Ramos (cell line): Measurements from ENCODE around the gene CYRIA.

ENCODE experiments used
- in situ Hi-C: fragments of 300-500 bp; cut with MboI; formaldehyde crosslinking; loops from one replicate; pipeline ENCODE4 v1.14.3; 2022; ENCODE audit warnings: low sequenced_read_pairs; ENCODE audit not compliant: unreplicated experiment

Gene CYRIA

GRCh38 chr2:16633621-16634430 lies 31.8 kb downstream of the CYRIA start:
- in situ Hi-C loops = no loop called here

- in situ Hi-C loops = no loop called here
These were observed 33.0 kb downstream of the CYRIA start for GRCh38 chr2:16632598-16632997.

GRCh38 chr2:16630463-16630862 lies 35.2 kb downstream of the CYRIA start:
- in situ Hi-C loops = no loop called here

GRCh38 chr2:16629770-16630169 lies 35.9 kb downstream of the CYRIA start:
- in situ Hi-C loops = no loop called here

GRCh38 chr2:16629044-16629443 lies 36.6 kb downstream of the CYRIA start:
- in situ Hi-C loops = no loop called here

GRCh38 chr2:16628314-16628713 lies 37.3 kb downstream of the CYRIA start:
- in situ Hi-C loops = no loop called here

GRCh38 chr2:16626997-16627605 lies 38.5 kb downstream of the CYRIA start:
- in situ Hi-C loops = no loop called here

GRCh38 chr2:16626497-16626896 lies 39.1 kb downstream of the CYRIA start:
- in situ Hi-C loops = no loop called here

- in situ Hi-C loops = no loop called here
These were observed 39.9 kb downstream of the CYRIA start for GRCh38 chr2:16625759-16626158.

- in situ Hi-C loops = no loop called here
These were observed 40.4 kb downstream of the CYRIA start for GRCh38 chr2:16625201-16625729.

- in situ Hi-C loops = loop anchor here (25.0 kb wide), 1 partner anchor 987 kb away; no protein-coding TSS in a partner anchor
These were observed 41.2 kb downstream of the CYRIA start for GRCh38 chr2:16624436-16624780.

- in situ Hi-C loops = loop anchor here (25.0 kb wide), 1 partner anchor 986 kb away; no protein-coding TSS in a partner anchor
These were observed 41.8 kb downstream of the CYRIA start for GRCh38 chr2:16623564-16624435.

GRCh38 chr2:16623031-16623430 lies 42.6 kb downstream of the CYRIA start:
- in situ Hi-C loops = loop anchor here (25.0 kb wide), 1 partner anchor 986 kb away; no protein-coding TSS in a partner anchor

- in situ Hi-C loops = loop anchor here (25.0 kb wide), 1 partner anchor 985 kb away; no protein-coding TSS in a partner anchor
These were observed 43.1 kb downstream of the CYRIA start for GRCh38 chr2:16622399-16622968.

- in situ Hi-C loops = loop anchor here (25.0 kb wide), 1 partner anchor 984 kb away; no protein-coding TSS in a partner anchor
These were observed 44.3 kb downstream of the CYRIA start for GRCh38 chr2:16621316-16621715.

- in situ Hi-C loops = loop anchor here (25.0 kb wide), 1 partner anchor 983 kb away; no protein-coding TSS in a partner anchor
These were observed 45.0 kb downstream of the CYRIA start for GRCh38 chr2:16620590-16620989.

- in situ Hi-C loops = loop anchor here (25.0 kb wide), 1 partner anchor 982 kb away; no protein-coding TSS in a partner anchor
These were observed 45.9 kb downstream of the CYRIA start for GRCh38 chr2:16619576-16620245.

GRCh38 chr2:16617282-16618266 lies 48.1 kb downstream of the CYRIA start:
- in situ Hi-C loops = loop anchor here (25.0 kb wide), 1 partner anchor 980 kb away; no protein-coding TSS in a partner anchor
